DMS153 treated with DMSO at 0.1 percent for 48 hours (cell line): ENCODE data around the gene RRM2.
"Not testable (repeated sequence)": the region's sequence is repeated elsewhere in the genome, so short reads cannot be mapped to it uniquely, and the experiment has no call there.

ENCODE experiments used
- DNase-seq: peaks from one replicate; lab custom pipeline; 2025; ENCODE audit not compliant: unreplicated experiment; lab: John Stamatoyannopoulos, UW

RRM2 gene

GRCh38 chr2:10091182-10091888 is 31.2 kb upstream of the RRM2 start:
- no peak for DNase-seq

GRCh38 chr2:10091889-10092244 is 30.7 kb upstream of the RRM2 start:
- not testable (repeated sequence) for DNase-seq

GRCh38 chr2:10094271-10094814 is 28.2 kb upstream of the RRM2 start:
- no peak for DNase-seq

- no peak for DNase-seq
These were observed 27.4 kb upstream of the RRM2 start for GRCh38 chr2:10095175-10095574.

GRCh38 chr2:10096641-10097040 is 25.9 kb upstream of the RRM2 start:
- DNase-seq = no peak

GRCh38 chr2:10097352-10098148 is 25.0 kb upstream of the RRM2 start:
- DNase-seq = peak; percentile 48

- no peak for DNase-seq
These were observed 21.0 kb upstream of the RRM2 start for GRCh38 chr2:10101491-10101890.

- DNase-seq = no peak
These were observed 19.4 kb upstream of the RRM2 start for GRCh38 chr2:10103179-10103578.

- not testable (repeated sequence) for DNase-seq
These were observed 17.6 kb upstream of the RRM2 start for GRCh38 chr2:10104906-10105305.

- no peak for DNase-seq
These were observed 13.2 kb upstream of the RRM2 start for GRCh38 chr2:10109311-10109710.

- no peak for DNase-seq
These were observed 3.6 kb upstream of the RRM2 start for GRCh38 chr2:10119027-10119325.

GRCh38 chr2:10119601-10120157 is 2.9 kb upstream of the RRM2 start:
- DNase-seq = no peak

GRCh38 chr2:10120158-10120876 is 2.2 kb upstream of the RRM2 start:
- DNase-seq = peak; percentile 88

GRCh38 chr2:10120877-10121574 is 1.5 kb upstream of the RRM2 start:
- DNase-seq = peak; percentile 21

GRCh38 chr2:10123281-10123680 is 742 bp downstream of the RRM2 start:
- DNase-seq = no peak

GRCh38 chr2:10124538-10125045 is 2.1 kb downstream of the RRM2 start:
- peak; percentile 69 for DNase-seq

- DNase-seq = no peak
These were observed 3.5 kb downstream of the RRM2 start for GRCh38 chr2:10125842-10126631.

- no peak for DNase-seq
These were observed 4.1 kb downstream of the RRM2 start for GRCh38 chr2:10126632-10127026.

GRCh38 chr2:10128420-10128819 is 5.9 kb downstream of the RRM2 start:
- DNase-seq = no peak

GRCh38 chr2:10129490-10129889 is 7.0 kb downstream of the RRM2 start:
- DNase-seq = no peak
